GM12892 (cell line): ENCODE measurements around the gene HMCN1.

Experiments used
- DNase-seq: peaks from one replicate; pipeline ENCODE4 v3.0.0; 2011; ENCODE audit not compliant: insufficient read length
- FAIRE-seq: peaks from 2 replicates; lab custom pipeline; 2011; peaks lifted over from hg19 to GRCh38; lab: Jason Lieb, UNC
- POLR2A ChIP-seq: IDR thresholded peaks from 2 replicates; pipeline ENCODE4 v1.6.1; 2011; ENCODE audit warnings: low read depth, low read length, control low read depth
- POLR2AphosphoS5 ChIP-seq: IDR thresholded peaks from 2 replicates; pipeline ENCODE4 v1.6.1; 2011; ENCODE audit warnings: low read depth, low read length, control low read depth
- TAF1 ChIP-seq: IDR thresholded peaks from 2 replicates; pipeline ENCODE4 v1.6.1; 2011; ENCODE audit warnings: low read depth, mild to moderate bottlenecking, control low read depth, low read length, borderline replicate concordance

HMCN1 gene

DNA sequence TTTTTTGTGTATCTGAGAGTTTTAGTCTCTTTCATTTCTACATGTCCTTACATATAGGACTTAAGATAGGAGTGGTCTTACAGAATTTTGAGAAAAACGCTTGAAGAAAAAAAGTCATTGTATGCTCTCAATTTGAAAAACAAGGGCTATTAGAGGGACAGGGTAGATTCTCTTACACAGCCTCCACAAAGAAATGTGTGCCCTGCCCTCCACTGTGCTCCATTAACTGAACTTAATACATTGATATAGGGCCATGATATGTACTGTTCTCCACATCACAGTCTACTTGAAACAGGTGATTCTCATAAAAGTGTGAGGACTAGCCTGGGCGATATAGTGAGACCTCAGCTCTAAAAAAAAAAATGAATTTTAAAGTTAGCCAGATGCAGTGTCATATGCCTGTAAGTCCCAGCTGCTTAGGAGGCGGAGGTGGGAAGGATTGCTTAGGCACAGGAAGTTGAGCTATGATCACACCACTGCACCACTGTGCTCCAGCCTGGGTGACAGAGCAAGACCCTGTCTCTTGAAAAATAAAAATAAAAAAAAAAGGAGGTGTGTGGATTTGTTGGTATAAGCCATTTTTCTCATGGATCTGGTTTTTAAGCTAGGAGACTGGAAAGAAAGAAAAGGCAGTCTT, 77.0 kb downstream of the HMCN1 start:
- DNase-seq, result no peak
- no peak for FAIRE-seq
- TF ChIP-seq POLR2A (no peak), POLR2AphosphoS5 (no peak)

DNA sequence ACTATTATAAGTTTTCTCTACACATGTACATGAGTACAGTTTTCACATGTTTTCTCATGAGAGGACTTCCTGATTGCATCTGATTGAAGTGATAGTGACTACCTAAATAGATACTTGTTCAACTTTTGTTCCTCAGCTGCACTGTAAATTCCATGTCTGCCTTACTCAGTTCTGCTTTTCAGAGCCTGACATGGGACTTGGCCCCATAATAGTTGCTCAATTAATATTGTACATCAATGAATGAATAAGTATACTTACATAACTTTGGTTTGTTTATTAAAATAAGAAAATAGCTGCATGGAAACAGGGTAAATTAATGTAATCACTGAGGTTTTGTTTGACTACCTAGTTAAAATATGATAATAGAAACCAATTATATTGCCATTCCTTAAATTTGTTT, 78.7 kb downstream of the HMCN1 start:
- TF ChIP-seq POLR2AphosphoS5, result no peak
- DNase-seq (no peak), FAIRE-seq (no peak)

DNA sequence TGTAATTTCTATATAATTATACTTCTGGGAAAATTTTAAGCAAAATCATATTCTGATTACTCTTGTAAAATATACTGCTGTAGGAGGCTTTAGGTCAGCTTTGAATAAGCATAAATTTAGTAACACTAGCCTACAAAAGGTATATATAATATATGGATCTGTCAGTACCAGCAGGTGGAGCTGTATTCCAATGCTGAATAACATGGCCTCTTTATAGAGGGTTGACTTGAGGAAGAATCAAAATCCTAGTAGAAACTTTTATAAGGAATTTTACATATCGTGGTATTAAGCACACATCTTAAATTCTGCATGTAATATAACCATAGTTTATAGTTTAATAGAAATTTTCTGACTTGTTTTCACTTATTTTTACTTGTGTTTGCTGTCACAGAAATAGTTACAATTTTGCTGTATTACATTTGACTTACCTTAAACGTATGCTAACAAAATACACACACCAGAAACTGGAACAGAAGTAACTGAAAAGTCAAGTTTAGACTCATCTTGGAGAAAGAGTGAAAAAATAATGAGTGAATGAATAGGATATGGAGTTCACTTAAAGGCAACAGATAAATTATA, 79.3 kb downstream of the HMCN1 start:
- DNase-seq (no peak), FAIRE-seq (no peak)
- TF ChIP-seq TAF1 (no peak), POLR2AphosphoS5 (no peak), POLR2A (no peak)

DNA sequence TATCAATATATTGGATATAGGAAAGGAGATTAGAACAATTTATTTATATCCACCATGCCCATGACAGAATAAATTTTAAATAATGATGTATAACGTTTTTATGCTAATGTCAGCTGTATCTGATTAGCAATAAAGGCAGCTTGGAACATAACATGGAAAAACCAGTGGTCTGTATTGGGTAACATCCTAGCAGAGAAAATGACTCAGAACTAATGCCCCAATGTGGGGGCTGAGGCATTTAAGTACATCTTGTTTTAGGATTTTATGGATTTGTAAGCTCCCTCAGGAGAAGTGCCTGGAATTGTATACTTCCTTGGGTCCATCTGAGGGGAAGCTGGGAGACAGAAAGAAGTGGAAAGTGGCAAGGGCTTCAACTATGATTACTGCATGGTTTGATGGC, 82.3 kb downstream of the HMCN1 start:
- TF ChIP-seq POLR2A (no peak), POLR2AphosphoS5 (no peak), TAF1 (no peak)
- DNase-seq (no peak), FAIRE-seq (no peak)

DNA sequence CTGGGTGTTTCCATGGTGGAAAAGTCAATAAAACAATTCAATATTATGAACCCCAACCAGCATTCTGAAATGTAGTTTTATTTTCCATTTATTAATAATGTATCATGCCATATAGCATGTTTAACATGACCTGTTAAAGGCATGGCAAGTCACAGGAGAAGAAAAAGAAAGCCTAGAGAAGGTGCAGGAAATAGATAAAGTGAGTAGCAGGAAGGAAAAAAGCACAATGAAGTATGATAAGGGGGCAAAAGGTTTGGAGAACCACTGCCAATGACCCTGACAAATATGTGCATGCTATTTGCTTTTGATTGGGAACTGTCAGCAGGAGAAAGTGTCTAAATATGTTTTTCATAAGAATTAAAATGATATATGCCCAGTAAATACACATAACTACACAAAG, 85.6 kb downstream of the HMCN1 start:
- DNase-seq (no peak), FAIRE-seq (no peak)
- no peak for TF ChIP-seq POLR2AphosphoS5
- TF ChIP-seq POLR2A, result no peak
- no peak for TF ChIP-seq TAF1

DNA sequence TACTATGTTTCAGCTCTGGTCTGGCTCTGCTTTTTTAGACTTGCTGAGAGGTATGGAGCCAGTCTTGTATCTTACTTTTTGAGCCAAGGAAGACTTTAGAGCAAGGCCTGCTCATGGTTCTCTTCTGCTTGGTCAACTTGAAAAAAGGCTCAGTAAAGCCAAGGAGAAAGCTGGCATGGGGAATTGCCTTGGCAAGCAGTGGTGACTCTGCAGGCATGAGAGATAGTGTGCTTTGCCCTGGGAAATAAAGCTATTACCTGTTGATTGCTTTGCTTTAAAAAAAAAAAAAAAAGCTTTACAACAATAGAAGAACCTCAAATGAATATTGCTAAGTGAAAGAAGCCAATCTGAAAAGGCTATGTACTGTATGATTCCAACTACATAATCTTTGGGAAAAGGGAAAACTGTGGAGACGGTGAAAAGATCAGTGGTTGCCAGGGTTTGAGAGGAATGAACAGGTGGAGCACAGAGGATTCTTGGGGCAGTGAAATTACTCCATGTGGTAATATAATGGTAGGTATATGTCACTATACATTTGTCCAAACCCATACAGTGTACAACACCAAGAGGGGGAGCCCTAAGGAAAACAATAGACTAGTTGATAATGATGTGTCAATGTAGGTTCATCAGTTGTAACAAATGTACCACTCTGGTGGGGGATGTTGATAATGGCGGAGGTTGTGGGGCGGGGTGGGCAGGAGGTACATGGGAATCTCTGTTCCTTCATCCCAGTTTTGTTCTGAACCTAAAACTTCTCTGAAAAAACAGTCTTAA, 87.6 kb downstream of the HMCN1 start:
- FAIRE-seq (no peak), DNase-seq (no peak)
- TF ChIP-seq TAF1, result no peak
- no peak for TF ChIP-seq POLR2AphosphoS5
- no peak for TF ChIP-seq POLR2A

DNA sequence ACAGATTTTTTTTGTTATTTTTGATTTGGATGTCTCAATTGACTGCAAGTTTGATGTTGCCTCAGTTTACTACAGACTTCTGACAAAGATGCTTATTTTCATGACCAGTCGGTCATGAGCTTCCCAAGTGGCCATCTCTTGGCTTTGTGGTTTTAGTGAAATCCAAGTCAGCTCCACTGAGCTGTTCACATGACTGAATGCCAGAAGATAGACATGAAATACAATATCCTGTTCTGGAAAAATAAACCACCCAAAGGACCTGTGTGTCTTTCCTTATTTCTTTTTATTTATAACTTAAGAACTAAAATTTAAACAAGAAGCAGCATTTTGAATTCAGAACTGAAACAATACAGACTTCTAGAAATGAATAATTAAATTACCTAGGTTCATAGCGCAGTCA, 89.3 kb downstream of the HMCN1 start:
- FAIRE-seq, result no peak
- no peak for DNase-seq
- TF ChIP-seq POLR2AphosphoS5, result no peak
- no peak for TF ChIP-seq TAF1
- no peak for TF ChIP-seq POLR2A

DNA sequence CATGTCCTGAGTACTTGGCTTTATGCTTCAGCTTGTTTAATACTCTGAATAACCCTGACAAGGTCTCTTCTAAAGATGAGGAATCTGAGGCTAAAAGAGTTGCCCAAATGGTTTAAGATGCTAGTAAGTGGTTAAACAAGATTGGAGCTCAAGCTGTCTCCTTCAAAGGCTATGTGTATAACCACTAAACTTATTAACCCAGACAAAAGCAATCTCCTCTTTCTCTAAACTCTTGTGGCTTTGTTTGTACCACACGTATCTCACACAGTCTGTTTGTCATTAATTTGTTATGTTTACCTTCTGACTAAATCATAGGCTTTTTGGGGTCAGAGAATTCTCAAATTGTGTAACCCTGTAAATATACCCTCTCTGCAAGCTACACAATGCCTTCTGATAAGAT, 89.9 kb downstream of the HMCN1 start:
- no peak for DNase-seq
- no peak for TF ChIP-seq POLR2A
- TF ChIP-seq TAF1, result no peak
- TF ChIP-seq POLR2AphosphoS5, result no peak
- no peak for FAIRE-seq

DNA sequence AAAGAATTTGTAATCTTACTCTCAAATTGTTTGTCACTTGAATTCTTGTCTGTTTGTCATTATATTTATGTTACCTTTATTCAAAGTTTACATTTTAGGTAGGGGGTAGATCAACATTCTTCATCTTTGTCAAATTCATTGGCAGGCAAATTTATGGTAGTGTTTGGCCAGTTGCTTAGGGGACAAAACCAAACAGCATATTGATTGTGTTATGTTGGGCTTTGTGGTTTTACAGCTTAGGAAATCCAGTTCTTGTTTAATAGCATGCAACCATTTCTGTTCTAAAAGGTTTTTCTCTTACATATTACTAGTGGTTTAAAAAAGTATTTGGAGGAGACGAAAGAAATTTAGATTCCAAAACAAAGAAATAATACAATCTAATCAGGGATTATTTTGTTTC, 91.4 kb downstream of the HMCN1 start:
- TF ChIP-seq POLR2A (no peak), POLR2AphosphoS5 (no peak), TAF1 (no peak)
- no peak for DNase-seq
- FAIRE-seq, result no peak

DNA sequence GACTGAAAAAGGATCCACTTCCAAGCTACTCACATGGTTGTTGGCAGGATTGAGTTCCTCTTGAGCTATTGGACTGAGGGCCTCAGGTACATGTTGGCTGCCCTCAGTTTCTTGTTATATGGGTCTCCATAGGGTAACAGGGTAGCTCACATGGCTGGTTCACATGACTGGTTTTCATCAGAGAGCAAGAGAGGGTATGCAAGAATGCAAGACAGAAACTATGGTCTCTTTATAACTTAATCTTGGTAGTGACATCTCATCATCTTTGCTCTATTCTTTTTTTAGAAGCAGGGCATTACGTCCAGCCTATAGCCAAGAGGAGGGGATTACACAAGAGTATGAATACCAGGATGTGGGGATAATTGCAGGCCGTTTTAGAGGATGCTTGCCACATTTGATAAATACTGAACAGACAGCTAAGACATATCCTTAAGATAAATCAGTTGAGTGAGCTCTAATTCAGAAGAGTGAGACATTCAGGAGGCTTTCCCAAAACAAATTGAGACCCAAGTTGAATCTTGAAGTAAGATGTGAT, 100.2 kb downstream of the HMCN1 start:
- DNase-seq (no peak), FAIRE-seq (no peak)
- TF ChIP-seq POLR2AphosphoS5 (no peak), POLR2A (no peak)

DNA sequence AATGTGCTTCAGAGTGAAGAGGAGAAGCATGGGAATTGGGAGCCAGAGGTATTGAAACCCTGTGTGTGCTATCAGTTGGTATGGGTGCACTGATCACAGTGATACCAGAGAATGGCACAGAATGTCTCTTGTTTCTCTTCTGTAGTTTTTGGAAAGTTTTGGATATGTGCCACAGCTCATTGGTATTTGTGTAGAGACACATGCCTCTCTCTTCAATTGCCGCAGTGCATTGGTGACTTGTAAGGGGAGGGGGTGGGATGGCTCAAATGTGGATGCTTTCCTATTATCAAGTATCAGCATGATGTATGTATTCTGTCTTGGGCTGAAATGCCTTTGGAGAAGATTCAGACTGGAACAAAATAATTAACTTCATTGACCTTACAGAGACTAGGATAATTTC, 101.0 kb downstream of the HMCN1 start:
- FAIRE-seq (no peak), DNase-seq (no peak)
- TF ChIP-seq POLR2AphosphoS5, result no peak

DNA sequence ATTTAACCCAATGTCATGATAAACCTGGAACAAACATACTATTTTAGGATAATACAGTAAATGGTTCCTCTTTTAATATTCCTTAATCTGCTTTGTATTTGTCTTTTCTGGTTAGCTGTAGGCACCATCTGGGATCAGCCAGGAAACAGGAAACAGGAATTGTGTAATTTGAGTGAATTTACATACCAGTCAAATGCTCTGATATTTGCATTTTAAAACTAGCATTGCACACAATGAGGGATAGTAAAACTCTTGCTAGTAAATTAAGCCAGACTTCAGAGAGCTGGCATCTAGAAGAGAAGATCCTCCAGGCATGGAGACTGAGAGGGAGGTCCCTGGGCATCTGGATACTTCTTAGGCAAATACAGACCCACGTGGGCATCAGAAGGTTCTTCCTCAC, 103.5 kb downstream of the HMCN1 start:
- FAIRE-seq (no peak), DNase-seq (no peak)
- TF ChIP-seq POLR2A (no peak), TAF1 (no peak), POLR2AphosphoS5 (no peak)
